HEK293T (cell line): ENCODE results near the gene CUZD1.
"Not testable (repeated sequence)": the region's sequence is repeated elsewhere in the genome, so short reads cannot be mapped to it uniquely, and the experiment has no call there.

ENCODE experiments used
- CTCF ChIA-PET: fragments of 350-600 bp; formaldehyde crosslinking; extraction: SDS; loops from one replicate; lab custom pipeline; 2021; ENCODE audit warnings: antibody characterized with exemption, inconsistent platforms; lab: Yijun Ruan, JAX
- POLR2A ChIA-PET: fragments of 350-600 bp; formaldehyde crosslinking; extraction: SDS; loops from one replicate; lab custom pipeline; 2020; ENCODE audit warnings: antibody characterized with exemption, inconsistent platforms; lab: Yijun Ruan, JAX
- DNase-seq: peaks from one replicate; pipeline ENCODE4 v3.0.0; 2012; ENCODE audit warnings: mixed read lengths; ENCODE audit errors: extremely low spot score
- ARNT ChIP-seq: fragments of 450-650 bp; IDR thresholded peaks from 2 replicates; pipeline ENCODE4 v1.6.1; 2017; ENCODE audit warnings: mild to moderate bottlenecking
- BHLHE40 ChIP-seq: fragments of 450-650 bp; IDR thresholded peaks from 2 replicates; pipeline ENCODE4 v1.6.1; 2016; ENCODE audit warnings: mild to moderate bottlenecking, moderate library complexity, borderline replicate concordance
- CTBP1 ChIP-seq: fragments of 450-650 bp; IDR thresholded peaks from 2 replicates; pipeline ENCODE4 v1.6.1; 2016; ENCODE audit warnings: borderline replicate concordance
- ELF4 ChIP-seq: fragments of 450-650 bp; IDR thresholded peaks from 2 replicates; pipeline ENCODE4 v1.6.1; 2017; ENCODE audit warnings: antibody characterized with exemption
- FOXA1 ChIP-seq: fragments of 450-650 bp; IDR thresholded peaks from 2 replicates; pipeline ENCODE4 v1.6.1; 2016; ENCODE audit warnings: mild to moderate bottlenecking
- FOXK2 ChIP-seq: fragments of 450-650 bp; IDR thresholded peaks from 2 replicates; pipeline ENCODE4 v1.6.1; 2016; ENCODE audit warnings: mild to moderate bottlenecking
- FOXM1 ChIP-seq: fragments of 450-650 bp; IDR thresholded peaks from 2 replicates; pipeline ENCODE4 v1.6.1; 2017; ENCODE audit warnings: mild to moderate bottlenecking, borderline replicate concordance
- HDGF ChIP-seq: fragments of 450-650 bp; IDR thresholded peaks from 2 replicates; pipeline ENCODE4 v1.6.1; 2017; ENCODE audit warnings: antibody characterized with exemption, borderline replicate concordance
- L3MBTL2 ChIP-seq: fragments of 450-650 bp; conservative IDR thresholded peaks from 2 replicates; pipeline ENCODE4 v1.6.1; 2016; ENCODE audit warnings: mild to moderate bottlenecking
- LEF1 ChIP-seq: fragments of 450-650 bp; IDR thresholded peaks from 2 replicates; pipeline ENCODE4 v1.6.1; 2017; ENCODE audit warnings: mild to moderate bottlenecking, borderline replicate concordance
- NFRKB ChIP-seq: fragments of 450-650 bp; IDR thresholded peaks from 2 replicates; pipeline ENCODE4 v1.6.1; 2016; ENCODE audit warnings: mild to moderate bottlenecking, moderate library complexity
- SP1 ChIP-seq: fragments of 450-650 bp; IDR thresholded peaks from 2 replicates; pipeline ENCODE4 v1.6.1; 2017
- SUZ12 ChIP-seq: fragments of 450-650 bp; IDR thresholded peaks from 2 replicates; pipeline ENCODE4 v1.6.1; 2016; ENCODE audit warnings: mild to moderate bottlenecking
- TARDBP ChIP-seq: fragments of 450-650 bp; IDR thresholded peaks from 2 replicates; pipeline ENCODE4 v1.6.1; 2016
- ZNF384 ChIP-seq: fragments of 450-650 bp; IDR thresholded peaks from 2 replicates; pipeline ENCODE4 v1.6.1; 2016
- TF ChIP-seq, protein P1 (sequence below): fragments of 450-650 bp; IDR thresholded peaks from 2 replicates; pipeline ENCODE4 v1.6.1; 2016

CUZD1 gene

DNA sequence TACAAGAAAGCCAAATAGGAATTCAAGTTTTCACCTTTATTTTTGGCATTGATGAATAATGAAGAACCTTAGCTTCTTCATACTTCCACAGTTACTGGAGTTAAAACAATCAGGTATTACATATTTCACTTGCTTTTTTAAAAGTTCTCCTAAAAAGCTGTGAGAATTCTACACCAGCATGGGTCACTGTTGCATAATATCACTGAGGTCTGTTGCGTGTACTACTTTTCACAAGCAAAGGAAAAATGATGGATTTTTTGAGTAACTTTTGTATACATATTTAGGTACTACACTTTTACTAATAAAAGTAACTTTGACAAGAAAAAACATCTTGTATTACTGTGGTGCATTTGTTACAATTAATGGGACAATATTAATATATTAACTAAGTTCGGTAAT, 18.5 kb upstream of the CUZD1 start:
- ChIA-PET CTCF (no interaction called here), POLR2A (interaction anchor here (1.0 kb wide), 1 partner anchor 16 kb away, joined by 3 read pairs; no protein-coding TSS in a partner anchor)
- TF ChIP-seq LEF1 (no peak), BHLHE40 (no peak), HDGF (no peak), FOXA1 (no peak), ELF4 (no peak), CTBP1 (no peak), FOXK2 (no peak)
- TF ChIP-seq, protein P1, sequence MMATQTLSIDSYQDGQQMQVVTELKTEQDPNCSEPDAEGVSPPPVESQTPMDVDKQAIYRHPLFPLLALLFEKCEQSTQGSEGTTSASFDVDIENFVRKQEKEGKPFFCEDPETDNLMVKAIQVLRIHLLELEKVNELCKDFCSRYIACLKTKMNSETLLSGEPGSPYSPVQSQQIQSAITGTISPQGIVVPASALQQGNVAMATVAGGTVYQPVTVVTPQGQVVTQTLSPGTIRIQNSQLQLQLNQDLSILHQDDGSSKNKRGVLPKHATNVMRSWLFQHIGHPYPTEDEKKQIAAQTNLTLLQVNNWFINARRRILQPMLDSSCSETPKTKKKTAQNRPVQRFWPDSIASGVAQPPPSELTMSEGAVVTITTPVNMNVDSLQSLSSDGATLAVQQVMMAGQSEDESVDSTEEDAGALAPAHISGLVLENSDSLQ, result no peak
- no peak for DNase-seq

DNA sequence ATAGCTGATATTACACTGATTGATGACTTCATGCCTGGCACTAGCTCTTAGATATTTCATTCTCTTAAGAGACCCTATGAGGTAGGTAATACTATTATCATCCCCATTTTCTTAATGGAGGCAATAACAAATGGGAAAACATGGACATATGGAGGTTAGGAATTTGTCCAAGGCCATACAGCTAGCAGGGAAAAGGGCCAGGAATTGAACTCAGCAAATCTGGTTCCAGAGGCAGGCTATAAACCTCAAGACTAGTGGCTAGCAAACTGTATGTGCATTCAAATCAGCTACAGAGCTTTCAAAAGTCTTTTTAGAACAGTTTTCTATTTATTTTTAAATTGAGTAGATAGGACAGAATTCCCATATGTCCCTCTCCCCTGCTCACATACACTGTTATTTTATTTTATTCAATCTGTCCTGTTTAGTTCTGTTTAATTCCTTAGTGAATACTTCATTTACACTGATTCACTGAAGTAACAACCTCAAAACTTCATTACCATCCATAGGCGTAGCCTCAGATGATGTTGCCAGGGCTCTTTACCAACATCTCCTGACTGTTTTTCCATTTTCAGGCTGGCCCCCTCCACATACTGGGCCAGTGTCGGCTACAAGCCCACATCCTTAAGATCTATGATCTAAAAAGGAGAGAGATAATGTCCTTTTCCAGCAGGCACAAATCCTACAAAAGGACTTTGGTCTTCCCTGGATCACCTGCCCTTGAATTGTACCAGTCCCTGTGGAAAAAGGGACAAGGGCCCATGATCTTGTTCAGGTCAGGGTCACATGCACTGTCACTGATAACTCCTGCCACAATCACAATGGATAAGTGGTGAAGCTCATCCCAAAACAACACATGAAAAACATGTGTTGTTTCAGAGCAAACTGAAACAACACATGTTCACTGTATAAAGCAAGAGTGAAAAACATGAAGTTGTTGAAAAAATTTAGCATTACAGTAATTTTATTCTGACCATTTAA, 17.8 kb upstream of the CUZD1 start:
- POLR2A ChIA-PET, result no interaction called here
- DNase-seq, result no peak

DNA sequence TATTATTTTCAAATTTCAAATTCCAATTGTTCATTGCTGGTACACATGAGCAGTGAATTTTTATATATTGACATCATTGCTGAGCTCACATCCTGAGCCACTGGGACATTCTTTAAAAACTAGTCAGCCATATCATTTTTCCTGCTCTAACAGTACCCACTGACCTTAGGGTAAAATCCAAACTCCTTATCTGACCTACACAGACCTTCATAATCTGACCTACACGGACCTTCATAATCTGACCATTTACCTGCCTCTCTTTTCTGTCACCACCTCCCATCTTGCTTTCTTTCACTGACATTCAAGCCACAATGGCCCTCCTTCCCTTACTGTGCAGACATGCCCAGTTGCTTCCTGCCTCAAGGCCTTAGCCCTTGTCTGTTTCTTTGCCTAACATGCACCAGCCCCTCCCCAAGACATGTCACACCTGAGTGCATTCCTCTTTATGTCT, 16.1 kb upstream of the CUZD1 start:
- no peak for DNase-seq
- TF ChIP-seq TARDBP (no peak), BHLHE40 (no peak), ARNT (no peak), L3MBTL2 (no peak), ZNF384 (no peak)
- TF ChIP-seq, protein P1, result no peak
- ChIA-PET CTCF (no interaction called here), POLR2A (no interaction called here)

More for the DNA sequence above, 17.8 kb upstream of the CUZD1 start:
- TF ChIP-seq FOXM1 (no peak), NFRKB (no peak)
- CTCF ChIA-PET, result interaction anchor here (0.5 kb wide), 1 partner anchor 299 kb away, joined by 5 read pairs; no protein-coding TSS in a partner anchor

DNA sequence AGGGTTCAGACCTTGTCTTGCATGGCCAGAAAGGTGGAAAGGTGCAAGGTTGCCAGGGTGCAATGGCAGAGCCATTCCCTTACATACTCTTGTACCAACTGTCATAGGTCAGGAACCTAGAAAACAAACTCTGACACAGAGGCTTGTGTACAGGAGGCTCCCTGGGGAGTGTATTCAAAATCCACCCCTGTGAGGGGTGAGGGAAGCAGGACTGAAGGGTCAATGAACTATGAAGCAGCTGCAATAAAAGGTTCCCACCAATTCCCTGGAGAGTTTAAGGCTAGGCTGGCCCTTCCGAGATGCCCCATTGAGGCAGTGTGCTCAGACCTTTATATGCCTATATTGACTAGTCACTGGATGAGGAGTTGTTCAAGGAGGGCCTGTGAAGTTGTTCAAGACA, 13.9 kb upstream of the CUZD1 start:
- no peak for DNase-seq
- ChIA-PET POLR2A (no interaction called here), CTCF (no interaction called here)
- TF ChIP-seq FOXA1, result no peak
- TF ChIP-seq TARDBP, result no peak
- no peak for TF ChIP-seq ARNT
- TF ChIP-seq CTBP1, result no peak
- TF ChIP-seq BHLHE40, result no peak
- TF ChIP-seq ZNF384, result no peak
- TF ChIP-seq LEF1, result no peak
- TF ChIP-seq FOXK2, result no peak

DNA sequence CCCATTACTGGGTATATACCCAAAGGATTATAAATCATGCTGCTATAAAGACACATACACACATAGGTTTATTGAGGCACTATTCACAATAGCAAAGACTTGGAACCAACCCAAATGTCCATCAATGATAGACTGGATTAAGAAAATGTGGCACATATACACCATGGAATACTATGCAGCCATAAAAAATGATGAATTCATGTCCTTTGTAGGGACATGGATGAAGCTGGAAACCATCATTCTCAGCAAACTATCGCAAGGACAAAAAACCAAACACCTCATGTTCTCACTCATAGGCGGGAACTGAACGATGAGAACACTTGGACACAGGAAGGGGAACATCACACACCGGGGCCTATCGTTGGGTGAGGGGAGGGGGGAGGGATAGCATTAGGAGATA, 12.4 kb upstream of the CUZD1 start:
- POLR2A ChIA-PET, DNase-seq, CTCF ChIA-PET: not testable (repeated sequence)

DNA sequence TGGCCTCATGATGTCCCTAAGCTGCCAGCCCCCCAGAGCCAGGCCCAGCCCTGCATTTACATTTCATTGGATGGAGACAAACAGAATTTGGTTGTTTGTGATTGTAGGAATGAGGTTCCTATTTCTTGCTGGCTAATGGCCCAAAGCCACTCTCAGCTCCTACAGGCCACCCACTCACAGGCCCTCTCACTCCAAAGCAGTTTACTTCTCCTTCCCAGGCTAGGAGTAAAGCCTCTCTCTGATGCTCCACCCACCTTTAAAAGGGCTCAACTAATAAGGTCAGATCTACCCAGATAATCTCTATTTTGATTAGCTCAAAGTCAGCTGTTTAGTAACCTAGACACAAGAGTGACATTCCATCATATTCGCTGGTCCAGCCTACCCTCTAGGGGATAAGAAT, 11.2 kb upstream of the CUZD1 start:
- POLR2A ChIA-PET, result no interaction called here
- CTCF ChIA-PET, result no interaction called here
- TF ChIP-seq CTBP1 (no peak), ARNT (no peak), TARDBP (no peak), ZNF384 (no peak), LEF1 (no peak), SUZ12 (no peak), SP1 (no peak), FOXK2 (no peak), BHLHE40 (no peak), L3MBTL2 (no peak), FOXA1 (no peak)
- TF ChIP-seq, protein P1, result no peak
- DNase-seq, result no peak

DNA sequence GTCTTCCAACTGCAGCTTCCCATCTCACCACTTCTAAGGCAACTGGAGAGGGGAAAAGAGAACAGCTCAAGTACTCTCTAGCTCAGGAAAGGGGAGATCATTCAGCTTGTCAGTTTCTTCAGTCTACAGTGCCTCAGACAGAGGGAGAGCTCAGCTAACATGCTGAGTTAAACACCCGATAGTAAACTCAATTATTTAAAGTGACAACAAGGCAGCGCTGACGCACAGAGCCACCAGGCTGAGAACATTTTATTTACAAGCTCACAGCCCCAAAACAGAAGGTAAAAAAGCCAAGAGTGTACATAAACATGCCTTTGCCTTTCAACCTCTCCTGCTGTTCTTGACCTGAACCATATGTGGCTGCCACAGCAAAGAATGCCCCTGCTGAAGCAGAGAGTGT, 10.1 kb upstream of the CUZD1 start:
- ChIA-PET POLR2A (no interaction called here), CTCF (no interaction called here)
- no peak for TF ChIP-seq NFRKB
- no peak for TF ChIP-seq FOXM1
- no peak for TF ChIP-seq SUZ12
- TF ChIP-seq SP1, result no peak
- no peak for TF ChIP-seq BHLHE40
- TF ChIP-seq L3MBTL2, result no peak
- no peak for TF ChIP-seq FOXA1
- TF ChIP-seq, protein P1, result no peak
- no peak for TF ChIP-seq LEF1
- no peak for TF ChIP-seq FOXK2
- no peak for TF ChIP-seq HDGF
- TF ChIP-seq ELF4, result no peak
- TF ChIP-seq ARNT, result no peak
- TF ChIP-seq CTBP1, result no peak
- TF ChIP-seq TARDBP, result no peak
- TF ChIP-seq ZNF384, result no peak

More for the DNA sequence above, 10.1 kb upstream of the CUZD1 start:
- DNase-seq, result no peak
